Stimulated activated CD4-positive, alpha-beta T cell treated with anti-CD3 and anti-CD28 coated beads, Interleukin-4, amount 100 ng/mL, for 4 hours (primary cell): ENCODE measurements around the gene C6orf89.
"Not testable (repeated sequence)": the region's sequence is repeated elsewhere in the genome, so short reads cannot be mapped to it uniquely, and the experiment has no call there.

Source experiments
- DNase-seq, 2 experiments: peaks; one replicate each; pipeline ENCODE4 v3.0.0-alpha.2; 2020

The C6orf89 gene

GRCh38 chr6:36888654-36889481, 3.1 kb downstream of the C6orf89 start:
- no peak for DNase-seq

- no peak for DNase-seq
Observed at GRCh38 chr6:36890112-36890663, 4.4 kb downstream of the C6orf89 start.

- not testable (repeated sequence) for DNase-seq
Observed at GRCh38 chr6:36891153-36891552, 5.4 kb downstream of the C6orf89 start.

GRCh38 chr6:36893976-36894932, 8.5 kb downstream of the C6orf89 start:
- DNase-seq, result no peak

- DNase-seq, result no peak
Observed at GRCh38 chr6:36897609-36898008, 11.9 kb downstream of the C6orf89 start.

- DNase-seq, result no peak
Observed at GRCh38 chr6:36904114-36904513, 18.4 kb downstream of the C6orf89 start.

- DNase-seq, result no peak
Observed at GRCh38 chr6:36904851-36905393, 19.2 kb downstream of the C6orf89 start.

- no peak for DNase-seq
Observed at GRCh38 chr6:36906539-36907325, 21.0 kb downstream of the C6orf89 start.

GRCh38 chr6:36907781-36908180, 22.0 kb downstream of the C6orf89 start:
- DNase-seq, result no peak

GRCh38 chr6:36908747-36909146, 23.0 kb downstream of the C6orf89 start:
- no peak for DNase-seq

GRCh38 chr6:36912030-36912454, 26.3 kb downstream of the C6orf89 start:
- DNase-seq, result peak in 1 of 2 experiments; percentile 4

- DNase-seq, result peak; percentile 22 to 58
Observed at GRCh38 chr6:36912586-36912985, 26.8 kb downstream of the C6orf89 start.

- DNase-seq, result no peak
Observed at GRCh38 chr6:36913082-36913481, 27.3 kb downstream of the C6orf89 start.

- peak in 1 of 2 experiments; percentile 8 for DNase-seq
Observed at GRCh38 chr6:36914227-36914794, 28.6 kb downstream of the C6orf89 start.

GRCh38 chr6:36915599-36915998, 29.8 kb downstream of the C6orf89 start:
- no peak for DNase-seq

GRCh38 chr6:36916126-36916525, 30.4 kb downstream of the C6orf89 start:
- DNase-seq, result no peak

GRCh38 chr6:36917541-36918193, 31.9 kb downstream of the C6orf89 start:
- no peak for DNase-seq

GRCh38 chr6:36920049-36920448, 34.3 kb downstream of the C6orf89 start:
- DNase-seq, result no peak

- DNase-seq, result no peak
Observed at GRCh38 chr6:36920546-36920945, 34.8 kb downstream of the C6orf89 start.

GRCh38 chr6:36924131-36924530, 38.4 kb downstream of the C6orf89 start:
- no peak for DNase-seq

GRCh38 chr6:36924778-36925374, 39.1 kb downstream of the C6orf89 start:
- no peak for DNase-seq
